ENCODE measurements around the gene NACA2. TPM values are rescaled to one million over a fixed set of nuclear protein-coding genes. Genes with fewer than 3 reads are reported as not detected.
A peak's percentile ranks its signal among the peaks of the same experiment; 100 is the strongest.

Gene NACA2
- total and polyA plus RNA-seq, 2 of the 13 experiments (the other 11 are each of a cell fraction or from before 2014, with no cell fraction given), result 0.21 TPM; not detected in 1

DNA sequence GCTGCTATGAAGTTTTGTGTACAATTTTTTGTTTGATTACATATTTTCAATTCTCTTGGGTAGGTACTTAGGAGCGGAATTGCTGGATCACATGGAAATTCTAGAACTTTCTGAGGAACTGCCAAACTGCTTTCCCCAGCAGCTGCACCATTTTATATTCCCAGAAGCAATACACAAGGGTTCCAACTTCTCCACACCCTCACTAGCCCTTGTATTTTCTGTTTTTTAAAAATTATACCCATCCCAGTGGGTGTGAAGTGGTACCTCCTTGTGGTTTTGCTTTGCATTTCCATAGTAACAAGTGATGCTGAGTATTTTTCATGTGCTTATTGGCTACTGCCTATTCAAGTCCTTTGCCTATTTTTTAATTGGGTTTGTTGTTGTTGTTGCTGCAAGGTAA lies 20.9 kb downstream of the NACA2 start:
- H3K4me3 ChIP-seq (replicated peaks in 1 of 3; ENCODE audit: insufficient read depth in 1 of 3, low read depth in 2 of 3, low read length in 3 of 3), result no peak overlapping the region
- H3K36me3 ChIP-seq (replicated peaks in 1 of 2; ENCODE audit: control insufficient read depth in 1 of 2, insufficient read depth in 2 of 2, low read length in 2 of 2), result no peaks in the 10 kb centered on the region
- no peaks in the 10 kb centered on the region for H4K20me1 ChIP-seq (ENCODE audit: insufficient read depth, low read length)
- H3K9me3 ChIP-seq (ENCODE audit: low read length), result peaks cover 12% of the 10 kb centered on the region; the same call in 1 of the 2 replicates
- in situ Hi-C loops (cut with HindIII; ENCODE audit: extremely low pct_ligation_motif_present, low pct_unique_long_range_greater_than_20kb), result loop anchor here (10.0 kb wide), 1 partner anchor 595 kb away; no protein-coding TSS in a partner anchor
- no peak overlapping the region for H3K9ac ChIP-seq (ENCODE audit: insufficient read depth, low read depth, low read length)
- no peaks in the 10 kb centered on the region for H3K27me3 ChIP-seq (ENCODE audit: control insufficient read depth in 1 of 2, insufficient read depth in 2 of 2, low read length in 2 of 2)
- ChIA-PET POLR2A (no interaction called here), CTCF (ENCODE audit: low intra/inter-chr PET ratio, low total read pairs) (no interaction called here)
- no peak overlapping the region for H3K27ac ChIP-seq (ENCODE audit: extremely low read length, insufficient read depth, low read length)
- no peak for FAIRE-seq
- no peak overlapping the region for H3K4me2 ChIP-seq (ENCODE audit: low read depth, low read length)
- intact Hi-C loops (cut with micrococcal nuclease; ENCODE audit: unreplicated experiment), result no loop called here
- H3K4me1 ChIP-seq (ENCODE audit: insufficient read depth, low read length), result peaks cover 31% of the 10 kb centered on the region
- 92% methylated on average over 1 of the region's 1 CpG for WGBS (ENCODE audit: low lambda C conversion rate)
- no peak for ATAC-seq
- no TSS peak for BruUV-seq (replicated peaks)
- no peaks in the 10 kb centered on the region for H3K79me2 ChIP-seq (ENCODE audit: insufficient read depth, low read length)
- H2AFZ ChIP-seq (ENCODE audit: low read length), result no peak overlapping the region
- DNase-seq (ENCODE audit: low spot score), result no peak
- TF ChIP-seq ARNT2 (CRISPR knock-in tag; IDR thresholded peaks at IDR 0.05; ENCODE audit: low read depth) (no peak), SATB2 (CRISPR knock-in tag; IDR thresholded peaks at IDR 0.05) (no peak), ZNF10 (CRISPR knock-in tag; IDR thresholded peaks at IDR 0.05; ENCODE audit: borderline replicate concordance, low read depth) (no peak), FOXP1 (IDR thresholded peaks at IDR 0.05) (no peak), FOXP1 (CRISPR knock-in tag; IDR thresholded peaks at IDR 0.05) (no peak), CREB1 (IDR thresholded peaks at IDR 0.05) (no peak), CREB1 (CRISPR knock-in tag; IDR thresholded peaks at IDR 0.05) (peak; percentile 68), LCORL (IDR thresholded peaks at IDR 0.05) (no peak), LCORL (CRISPR knock-in tag; IDR thresholded peaks at IDR 0.05) (no peak), PITX1 (CRISPR knock-in tag; IDR thresholded peaks at IDR 0.05) (no peak), RFXANK (CRISPR knock-in tag; IDR thresholded peaks at IDR 0.05) (peak; percentile 98)
- TF ChIP-seq, protein P1, sequence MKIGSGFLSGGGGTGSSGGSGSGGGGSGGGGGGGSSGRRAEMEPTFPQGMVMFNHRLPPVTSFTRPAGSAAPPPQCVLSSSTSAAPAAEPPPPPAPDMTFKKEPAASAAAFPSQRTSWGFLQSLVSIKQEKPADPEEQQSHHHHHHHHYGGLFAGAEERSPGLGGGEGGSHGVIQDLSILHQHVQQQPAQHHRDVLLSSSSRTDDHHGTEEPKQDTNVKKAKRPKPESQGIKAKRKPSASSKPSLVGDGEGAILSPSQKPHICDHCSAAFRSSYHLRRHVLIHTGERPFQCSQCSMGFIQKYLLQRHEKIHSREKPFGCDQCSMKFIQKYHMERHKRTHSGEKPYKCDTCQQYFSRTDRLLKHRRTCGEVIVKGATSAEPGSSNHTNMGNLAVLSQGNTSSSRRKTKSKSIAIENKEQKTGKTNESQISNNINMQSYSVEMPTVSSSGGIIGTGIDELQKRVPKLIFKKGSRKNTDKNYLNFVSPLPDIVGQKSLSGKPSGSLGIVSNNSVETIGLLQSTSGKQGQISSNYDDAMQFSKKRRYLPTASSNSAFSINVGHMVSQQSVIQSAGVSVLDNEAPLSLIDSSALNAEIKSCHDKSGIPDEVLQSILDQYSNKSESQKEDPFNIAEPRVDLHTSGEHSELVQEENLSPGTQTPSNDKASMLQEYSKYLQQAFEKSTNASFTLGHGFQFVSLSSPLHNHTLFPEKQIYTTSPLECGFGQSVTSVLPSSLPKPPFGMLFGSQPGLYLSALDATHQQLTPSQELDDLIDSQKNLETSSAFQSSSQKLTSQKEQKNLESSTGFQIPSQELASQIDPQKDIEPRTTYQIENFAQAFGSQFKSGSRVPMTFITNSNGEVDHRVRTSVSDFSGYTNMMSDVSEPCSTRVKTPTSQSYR (CRISPR knock-in tag; IDR thresholded peaks at IDR 0.05; ENCODE audit: borderline replicate concordance), result no peak
- TF ChIP-seq, protein P2, sequence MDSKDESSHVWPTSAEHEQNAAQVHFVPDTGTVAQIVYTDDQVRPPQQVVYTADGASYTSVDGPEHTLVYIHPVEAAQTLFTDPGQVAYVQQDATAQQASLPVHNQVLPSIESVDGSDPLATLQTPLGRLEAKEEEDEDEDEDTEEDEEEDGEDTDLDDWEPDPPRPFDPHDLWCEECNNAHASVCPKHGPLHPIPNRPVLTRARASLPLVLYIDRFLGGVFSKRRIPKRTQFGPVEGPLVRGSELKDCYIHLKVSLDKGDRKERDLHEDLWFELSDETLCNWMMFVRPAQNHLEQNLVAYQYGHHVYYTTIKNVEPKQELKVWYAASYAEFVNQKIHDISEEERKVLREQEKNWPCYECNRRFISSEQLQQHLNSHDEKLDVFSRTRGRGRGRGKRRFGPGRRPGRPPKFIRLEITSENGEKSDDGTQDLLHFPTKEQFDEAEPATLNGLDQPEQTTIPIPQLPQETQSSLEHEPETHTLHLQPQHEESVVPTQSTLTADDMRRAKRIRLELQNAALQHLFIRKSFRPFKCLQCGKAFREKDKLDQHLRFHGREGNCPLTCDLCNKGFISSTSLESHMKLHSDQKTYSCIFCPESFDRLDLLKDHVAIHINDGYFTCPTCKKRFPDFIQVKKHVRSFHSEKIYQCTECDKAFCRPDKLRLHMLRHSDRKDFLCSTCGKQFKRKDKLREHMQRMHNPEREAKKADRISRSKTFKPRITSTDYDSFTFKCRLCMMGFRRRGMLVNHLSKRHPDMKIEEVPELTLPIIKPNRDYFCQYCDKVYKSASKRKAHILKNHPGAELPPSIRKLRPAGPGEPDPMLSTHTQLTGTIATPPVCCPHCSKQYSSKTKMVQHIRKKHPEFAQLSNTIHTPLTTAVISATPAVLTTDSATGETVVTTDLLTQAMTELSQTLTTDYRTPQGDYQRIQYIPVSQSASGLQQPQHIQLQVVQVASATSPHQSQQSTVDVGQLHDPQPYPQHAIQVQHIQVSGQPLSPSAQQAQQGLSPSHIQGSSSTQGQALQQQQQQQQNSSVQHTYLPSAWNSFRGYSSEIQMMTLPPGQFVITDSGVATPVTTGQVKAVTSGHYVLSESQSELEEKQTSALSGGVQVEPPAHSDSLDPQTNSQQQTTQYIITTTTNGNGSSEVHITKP (CRISPR knock-in tag; IDR thresholded peaks at IDR 0.05; ENCODE audit: low read depth), result no peak
- TF ChIP-seq, protein P3, sequence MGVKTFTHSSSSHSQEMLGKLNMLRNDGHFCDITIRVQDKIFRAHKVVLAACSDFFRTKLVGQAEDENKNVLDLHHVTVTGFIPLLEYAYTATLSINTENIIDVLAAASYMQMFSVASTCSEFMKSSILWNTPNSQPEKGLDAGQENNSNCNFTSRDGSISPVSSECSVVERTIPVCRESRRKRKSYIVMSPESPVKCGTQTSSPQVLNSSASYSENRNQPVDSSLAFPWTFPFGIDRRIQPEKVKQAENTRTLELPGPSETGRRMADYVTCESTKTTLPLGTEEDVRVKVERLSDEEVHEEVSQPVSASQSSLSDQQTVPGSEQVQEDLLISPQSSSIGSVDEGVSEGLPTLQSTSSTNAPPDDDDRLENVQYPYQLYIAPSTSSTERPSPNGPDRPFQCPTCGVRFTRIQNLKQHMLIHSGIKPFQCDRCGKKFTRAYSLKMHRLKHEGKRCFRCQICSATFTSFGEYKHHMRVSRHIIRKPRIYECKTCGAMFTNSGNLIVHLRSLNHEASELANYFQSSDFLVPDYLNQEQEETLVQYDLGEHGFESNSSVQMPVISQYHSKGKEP (CRISPR knock-in tag; IDR thresholded peaks at IDR 0.05), result no peak

Data from HepG2 (cell line).